H1 (cell line): ENCODE data around the gene BNC2. TPM values are rescaled to one million over a fixed set of nuclear protein-coding genes. Genes with fewer than 3 reads are reported as not detected.

Experiments
- CTCF ChIA-PET: fragments of 300-600 bp; sonication (Branson Sonifier 250); formaldehyde crosslinking; loops from one replicate; lab custom pipeline; 2021; ENCODE audit not compliant: partially characterized antibody; lab: Charles Lee
- POLR2A ChIA-PET: fragments of 300-600 bp; sonication (Branson Sonifier 250); formaldehyde crosslinking; loops from one replicate; lab custom pipeline; 2021; ENCODE audit warnings: inconsistent platforms; ENCODE audit not compliant: partially characterized antibody; lab: Charles Lee
- DNase-seq, 2 experiments: peaks; one replicate each; pipeline versions ENCODE4 v3.0.0 to v3.0.0-alpha.2; 2010 to 2022; ENCODE audit warnings: low spot score in 2 of 2, low read depth in 1 of 2, mixed read lengths in 1 of 2
- FAIRE-seq: peaks from 2 replicates; lab custom pipeline; 2011; peaks lifted over from hg19 to GRCh38; lab: Jason Lieb, UNC
- H2AFZ ChIP-seq: 2 replicates; pipeline ENCODE4 v1.8.1; 2012; ENCODE audit warnings: low read length, inconsistent platforms
- H2AK5ac ChIP-seq: 2 replicates; pipeline ENCODE4 v1.6.1; 2013; ENCODE audit warnings: low read depth, low read length
- H2BK120ac ChIP-seq: replicated peaks from 2 replicates; pipeline ENCODE3; 2013; ENCODE audit warnings: low read depth, low read length, inconsistent platforms
- H2BK12ac ChIP-seq: 2 replicates; pipeline ENCODE4 v1.6.1; 2013; ENCODE audit warnings: low read depth, low read length
- H2BK15ac ChIP-seq: 2 replicates; pipeline ENCODE4 v1.6.1; 2013; ENCODE audit warnings: low read length
- H2BK20ac ChIP-seq: 2 replicates; pipeline ENCODE4 v1.6.1; 2013; ENCODE audit warnings: low read length
- H2BK5ac ChIP-seq: 2 replicates; pipeline ENCODE4 v1.6.1; 2013; ENCODE audit warnings: low read depth, low read length
- H3K14ac ChIP-seq: 2 replicates; pipeline ENCODE4 v1.6.1; 2013; ENCODE audit warnings: inconsistent platforms; ENCODE audit not compliant: insufficient read length
- H3K18ac ChIP-seq: 2 replicates; pipeline ENCODE4 v1.6.1; 2013; ENCODE audit warnings: low read length; ENCODE audit errors: extremely low read depth
- H3K23ac ChIP-seq: 2 replicates; pipeline ENCODE4 v1.6.1; 2013; ENCODE audit warnings: inconsistent platforms; ENCODE audit not compliant: insufficient read length
- H3K23me2 ChIP-seq: 2 replicates; pipeline ENCODE4 v1.6.1; 2013; ENCODE audit warnings: low read depth, low read length
- H3K27ac ChIP-seq: 2 replicates; pipeline ENCODE4 v1.6.1; 2011; ENCODE audit warnings: low read depth, low read length, inconsistent platforms
- H3K27me3 ChIP-seq, 4 experiments: replicated peaks in 1 of 4; 1 replicate in 1 of 4; 2 replicates in 3 of 4; pipeline versions ENCODE4 v1.6.1 to v1.8.1; 2011 to 2013; ENCODE audit warnings: low read length in 3 of 4, mild to moderate bottlenecking in 3 of 4, inconsistent platforms in 2 of 4, mixed read lengths in 2 of 4, moderate library complexity in 1 of 4; ENCODE audit not compliant: control insufficient read depth in 3 of 4, insufficient read depth in 3 of 4; ENCODE audit errors: extremely low read depth in 1 of 4
- H3K36me3 ChIP-seq, 4 experiments: 2 replicates each; pipeline versions ENCODE4 v1.6.1 to v1.8.1; 2011 to 2013; ENCODE audit warnings: mild to moderate bottlenecking in 4 of 4, low read length in 3 of 4, moderate library complexity in 2 of 4, control low read depth in 1 of 4, inconsistent platforms in 1 of 4; ENCODE audit not compliant: insufficient read depth in 4 of 4, control insufficient read depth in 2 of 4
- H3K4ac ChIP-seq: replicated peaks from 2 replicates; pipeline ENCODE3; 2013; ENCODE audit warnings: low read length, low read depth, mixed read lengths, inconsistent platforms; ENCODE audit not compliant: insufficient read length
- H3K4me1 ChIP-seq, 4 experiments: replicated peaks in 1 of 4; 1 replicate in 1 of 4; 2 replicates in 3 of 4; pipeline versions ENCODE4 v1.6.1 to v1.8.1; 2011 to 2013; ENCODE audit warnings: low read length in 3 of 4, inconsistent platforms in 2 of 4, mixed read lengths in 1 of 4; ENCODE audit not compliant: insufficient read depth in 4 of 4, control insufficient read depth in 3 of 4
- H3K4me2 ChIP-seq, 2 experiments: 2 replicates each; pipeline versions ENCODE4 v1.6.1 to v1.8.1; 2011 to 2013; ENCODE audit warnings: low read depth in 2 of 2, low read length in 2 of 2, control low read depth in 1 of 2, inconsistent platforms in 1 of 2, mild to moderate bottlenecking in 1 of 2; ENCODE audit not compliant: insufficient read depth in 1 of 2
- H3K4me3 ChIP-seq, 4 experiments: fragments of 200-600, 300-600 bp in 1 of 4; sonication (generic), shearing (Covaris generic), sonication (Bioruptor Twin) in 1 of 4; 2 replicates each; pipeline versions ENCODE4 v1.5.1 to v1.8.1; 2011 to 2016; ENCODE audit warnings: low read length in 4 of 4, low read depth in 3 of 4, control low read depth in 2 of 4, inconsistent platforms in 2 of 4, mild to moderate bottlenecking in 2 of 4, mixed read lengths in 1 of 4, moderate library complexity in 1 of 4; ENCODE audit not compliant: insufficient read depth in 2 of 4; ENCODE audit errors: extremely low read depth in 1 of 4
- H3K56ac ChIP-seq: replicated peaks from 2 replicates; pipeline ENCODE3; 2013; ENCODE audit warnings: low read depth, mild to moderate bottlenecking, mixed read lengths, low read length, inconsistent platforms; ENCODE audit not compliant: insufficient read length
- H3K79me1 ChIP-seq: 2 replicates; pipeline ENCODE4 v1.6.1; 2013; ENCODE audit warnings: low read depth, low read length, control low read depth
- H3K79me2 ChIP-seq, 2 experiments: 2 replicates each; pipeline versions ENCODE4 v1.6.1 to v1.8.1; 2012 to 2013; ENCODE audit warnings: low read length in 2 of 2, mild to moderate bottlenecking in 2 of 2, inconsistent platforms in 1 of 2; ENCODE audit not compliant: insufficient read depth in 2 of 2, control insufficient read depth in 1 of 2
- H3K9ac ChIP-seq, 4 experiments: replicated peaks in 1 of 4; 1 replicate in 1 of 4; 2 replicates in 3 of 4; pipeline versions ENCODE4 v1.6.1 to v1.8.1; 2011 to 2013; ENCODE audit warnings: low read depth in 3 of 4, low read length in 3 of 4, control low read depth in 2 of 4, mild to moderate bottlenecking in 2 of 4, moderate library complexity in 2 of 4, inconsistent platforms in 1 of 4; ENCODE audit errors: extremely low read depth in 1 of 4
- H3K9me3 ChIP-seq, 2 experiments: 2 replicates each; pipeline versions ENCODE4 v1.6.1 to v1.8.1; 2012 to 2013; ENCODE audit warnings: mild to moderate bottlenecking in 2 of 2, moderate library complexity in 2 of 2, control low read depth in 1 of 2, inconsistent platforms in 1 of 2, low read depth in 1 of 2, low read length in 1 of 2, mixed read lengths in 1 of 2; ENCODE audit not compliant: insufficient read depth in 2 of 2
- H4K20me1 ChIP-seq, 2 experiments: replicated peaks in 1 of 2; 2 replicates each; pipeline versions ENCODE3 to v1.8.1; 2011 to 2013; ENCODE audit warnings: inconsistent platforms in 2 of 2, low read length in 2 of 2, mild to moderate bottlenecking in 1 of 2; ENCODE audit not compliant: insufficient read depth in 2 of 2, control insufficient read depth in 1 of 2
- H4K5ac ChIP-seq: 2 replicates; pipeline ENCODE4 v1.6.1; 2013; ENCODE audit warnings: low read length, low read depth, mixed read lengths, inconsistent platforms; ENCODE audit not compliant: insufficient read length
- H4K8ac ChIP-seq: 2 replicates; pipeline ENCODE4 v1.8.0; 2013; ENCODE audit warnings: mild to moderate bottlenecking, moderate library complexity, low read length, inconsistent platforms; ENCODE audit not compliant: insufficient read depth; ENCODE audit errors: extremely low read depth
- H4K91ac ChIP-seq: replicated peaks from 2 replicates; pipeline ENCODE3; 2013; ENCODE audit warnings: low read length, mixed read lengths, inconsistent platforms; ENCODE audit not compliant: insufficient read length
- BACH1 ChIP-seq: IDR thresholded peaks from 2 replicates; pipeline ENCODE4 v1.6.1; 2012; ENCODE audit warnings: low read length, improper control_type of control experiment
- CEBPB ChIP-seq: IDR thresholded peaks from 2 replicates; pipeline ENCODE4 v1.6.1; 2012; ENCODE audit warnings: low read depth, low read length
- EZH2 ChIP-seq: fragments of 200-600 bp; sonication (generic); IDR thresholded peaks from 2 replicates; pipeline ENCODE4 v1.7.1; 2012; ENCODE audit warnings: low read depth, mild to moderate bottlenecking, moderate library complexity, low read length, inconsistent platforms; ENCODE audit not compliant: severe bottlenecking
- PHF8 ChIP-seq: fragments of 200-600 bp; sonication (generic); conservative IDR thresholded peaks from 2 replicates; pipeline ENCODE4 v1.7.1; 2012; ENCODE audit warnings: low read depth, mild to moderate bottlenecking, inconsistent platforms, low read length, moderate library complexity
- RNF2 ChIP-seq: fragments of 200-900, 300-1000 bp; sonication (generic); IDR thresholded peaks from 2 replicates; pipeline ENCODE4 v1.7.1; 2016; ENCODE audit warnings: borderline replicate concordance, low read depth, mild to moderate bottlenecking, antibody characterized with exemption, low read length; ENCODE audit not compliant: poor library complexity, severe bottlenecking; ENCODE audit errors: missing control alignments
- SAP30 ChIP-seq: fragments of 300-600 bp; sonication (generic); IDR thresholded peaks from 2 replicates; pipeline ENCODE4 v1.7.1; 2012; ENCODE audit warnings: low read length, moderate library complexity, mild to moderate bottlenecking, inconsistent platforms; ENCODE audit not compliant: insufficient read depth, insufficient replicate concordance
- SIRT6 ChIP-seq: IDR thresholded peaks from one replicate; pipeline ENCODE4 v1.7.1; 2012; ENCODE audit warnings: low read length, inconsistent platforms
- SP2 ChIP-seq: IDR thresholded peaks from 2 replicates; pipeline ENCODE4 v1.6.1; 2012; ENCODE audit warnings: mild to moderate bottlenecking, low read length, inconsistent platforms
- SP4 ChIP-seq: IDR thresholded peaks from 2 replicates; pipeline ENCODE4 v1.6.1; 2012; ENCODE audit warnings: low read length, inconsistent platforms
- WGBS, 2 experiments: shearing (Covaris generic) in 1 of 2; methylation state at CpG; one replicate each; pipeline versions ENCODE4 v1.1.6 to v1.1.7; 2013 to 2015; ENCODE audit warnings: low lambda C conversion rate in 2 of 2, mixed read lengths in 2 of 2, inconsistent platforms in 1 of 2, low coverage in 1 of 2, missing lambda C conversion rate in 1 of 2; ENCODE audit not compliant: insufficient replicate concordance in 2 of 2, insufficient coverage in 1 of 2, insufficient read length in 1 of 2; ENCODE audit errors: extremely low coverage in 1 of 2, missing lambda C conversion rate in 1 of 2; 5-methylcytosine and 5-hydroxymethylcytosine counted together
- polyA plus RNA-seq, 7 experiments: library from polyadenylated mRNA; depleted of rRNA in 3 of 7; stranded (reverse) in 5 of 7; unstranded in 2 of 7; fragments of >200 nt in 5 of 7; fragments of 200-250 nt in 2 of 7; gene quantifications; 1 replicate in 5 of 7; 2 replicates in 1 of 7; 4 replicates in 1 of 7; pipeline versions ENCODE4 v1.2.1 to v1.2.3, GENCODE V29; 2011 to 2013; ENCODE audit warnings: missing spikeins in 2 of 7, mixed read lengths in 2 of 7
- total RNA-seq: library from RNA; stranded (reverse); fragmentation: NEBNext Ultra II Directional; extraction: Animal tissue kit (Norgen Biotek cat#: 25700); gene quantifications from 2 replicates; pipeline ENCODE4 v1.2.1, GENCODE V29; 2021

BNC2 gene
- total and polyA plus RNA-seq, 2 of the 8 experiments (the other 6 are each of a cell fraction or from before 2014, with no cell fraction given): 16.0 to 26.8 TPM

DNA sequence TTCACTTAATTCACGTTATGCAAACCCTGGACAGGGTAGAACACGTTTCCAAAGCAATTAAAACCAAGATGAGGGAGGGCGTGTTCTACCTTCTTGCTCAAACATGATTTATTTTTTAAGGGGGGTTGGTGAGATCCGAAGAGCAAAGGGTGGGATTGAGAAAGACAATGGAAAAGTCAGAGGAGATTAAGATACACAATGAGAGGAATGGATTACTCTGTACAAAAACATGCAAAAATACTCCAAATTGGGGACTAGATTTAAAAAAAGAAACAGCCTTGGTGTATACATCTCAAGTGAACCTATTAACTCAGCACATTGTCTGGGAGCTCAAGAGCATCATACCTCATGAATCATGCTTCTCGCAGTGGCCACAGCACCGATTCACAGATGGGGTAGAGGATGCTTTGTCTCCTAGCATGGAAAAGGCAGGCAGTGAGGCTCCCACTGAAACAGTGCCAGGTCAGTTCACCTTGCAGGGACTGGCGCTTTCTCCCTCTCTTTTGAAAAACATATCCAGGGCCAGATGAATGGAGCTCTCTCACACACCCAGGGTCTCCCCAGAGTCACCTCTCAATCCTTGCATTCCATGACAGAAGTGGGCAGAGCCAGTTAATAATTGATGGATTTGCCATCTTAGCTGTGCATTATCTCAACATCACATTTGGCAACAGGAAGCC, 459.7 kb downstream of the BNC2 start:
- DNase-seq (no peak), FAIRE-seq (no peak)
- ChIA-PET CTCF (interaction anchor here (1.2 to 1.5 kb wide), 2 partner anchors 9 to 19 kb away, joined by 3 read pairs; no protein-coding TSS in a partner anchor), POLR2A (no interaction called here)
- Histone ChIP-seq H3K4me2 (no peak overlapping the region), H2AK5ac (no peak overlapping the region), H4K8ac (no peak overlapping the region), H3K27me3 (no peaks in the 10 kb centered on the region), H3K79me1 (no peaks in the 10 kb centered on the region), H4K91ac (no peak overlapping the region), H3K9me3 (no peaks in the 10 kb centered on the region), H3K4me3 (no peak overlapping the region), H2BK12ac (no peak overlapping the region), H4K20me1 (no peaks in the 10 kb centered on the region), H3K27ac (no peak overlapping the region), H2BK15ac (no peak overlapping the region), H4K5ac (no peak overlapping the region), H2BK5ac (no peak overlapping the region), H3K14ac (no peak overlapping the region), H3K79me2 (no peaks in the 10 kb centered on the region), H3K18ac (no peak overlapping the region), H3K56ac (no peak overlapping the region), H3K23me2 (no peaks in the 10 kb centered on the region; the same call in 1 of the 2 replicates), H3K4ac (no peak overlapping the region), H3K23ac (no peak overlapping the region)
- 90% methylated on average over 7 of the region's 7 CpGs; no CpG with 5 or more reads in 1 of the 2 experiments for WGBS, 2 experiments
- TF ChIP-seq SP2: no peak
- TF ChIP-seq SAP30: no peak
- TF ChIP-seq CEBPB: no peak
- no peak for TF ChIP-seq RNF2
- TF ChIP-seq SP4: no peak
- TF ChIP-seq EZH2: no peak
- no peak for TF ChIP-seq PHF8
- TF ChIP-seq SIRT6: no peak
- TF ChIP-seq BACH1: no peak
- TF ChIP-seq, all 59 proteins: peak for 0
- Histone ChIP-seq H3K9ac (no peak overlapping the region), H3K4me1 (peaks cover 0 to 2% (median 1%) of the 10 kb centered on the region in 4 experiments; a peak in 1 of 7 replicates), H2BK120ac (no peak overlapping the region), H2AFZ (no peak overlapping the region), H2BK20ac (no peak overlapping the region), H3K36me3 (no peaks in the 10 kb centered on the region)
